ENCODE results near the gene RELA.

Gene RELA

DNA sequence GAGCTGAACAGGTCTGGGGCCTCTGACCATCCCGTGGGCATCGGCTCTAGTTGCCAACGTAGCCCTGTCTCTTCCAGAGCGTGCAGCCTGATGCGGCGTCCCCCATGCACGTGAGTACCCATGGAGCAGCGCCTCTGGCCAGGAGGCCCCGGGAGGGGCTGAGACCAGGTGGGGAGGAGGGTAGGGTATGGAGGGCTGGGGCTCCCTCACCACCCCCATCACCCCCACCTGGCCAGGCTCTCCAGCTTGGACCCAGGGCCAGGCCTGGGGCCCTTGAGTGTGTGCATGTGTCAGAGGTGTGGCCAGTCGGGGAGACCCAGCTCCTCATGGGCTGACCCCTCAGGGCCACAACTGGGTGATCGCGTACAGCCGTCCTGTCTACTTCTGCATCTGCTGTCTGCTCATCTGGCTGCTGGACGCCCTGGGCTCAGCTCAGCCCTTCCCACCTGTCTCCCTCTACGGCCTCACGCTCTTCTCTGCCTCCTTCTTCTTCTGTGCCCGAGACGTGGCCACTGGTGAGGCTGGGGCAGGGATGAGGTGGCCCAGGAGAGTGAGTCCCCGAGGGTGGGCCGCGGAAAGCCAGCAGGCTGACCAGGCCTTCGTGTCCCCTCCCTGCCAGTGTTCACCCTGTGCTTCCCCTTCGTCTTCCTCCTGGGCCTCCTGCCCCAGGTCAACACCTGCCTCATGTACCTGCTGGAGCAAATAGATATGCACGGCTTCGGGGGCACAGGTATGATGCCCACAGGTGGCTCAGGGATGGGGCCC lies 38.7 kb downstream of the RELA start:
- Histone ChIP-seq H4K20me1 (ENCODE audit: insufficient read depth) (no peaks in the 10 kb centered on the region), H3K4me3 (IDR thresholded peaks at IDR 0.05; ENCODE audit: insufficient read depth, low read depth, low read length) (no peak overlapping the region), H3K27ac (no peak overlapping the region), H3K4me1 (ENCODE audit: low read depth, poor library complexity, severe bottlenecking) (no peaks in the 10 kb centered on the region), H3K4me2 (no peak overlapping the region), H3K9ac (no peak overlapping the region), H3K79me2 (ENCODE audit: insufficient read depth, low read depth) (no peaks in the 10 kb centered on the region), H3K27me3 (ENCODE audit: insufficient read depth, low read depth) (no peaks in the 10 kb centered on the region), H3K36me3 (ENCODE audit: insufficient read depth) (no peaks in the 10 kb centered on the region), H2AFZ (ENCODE audit: low read depth) (no peak overlapping the region)
- TF ChIP-seq, protein P1, sequence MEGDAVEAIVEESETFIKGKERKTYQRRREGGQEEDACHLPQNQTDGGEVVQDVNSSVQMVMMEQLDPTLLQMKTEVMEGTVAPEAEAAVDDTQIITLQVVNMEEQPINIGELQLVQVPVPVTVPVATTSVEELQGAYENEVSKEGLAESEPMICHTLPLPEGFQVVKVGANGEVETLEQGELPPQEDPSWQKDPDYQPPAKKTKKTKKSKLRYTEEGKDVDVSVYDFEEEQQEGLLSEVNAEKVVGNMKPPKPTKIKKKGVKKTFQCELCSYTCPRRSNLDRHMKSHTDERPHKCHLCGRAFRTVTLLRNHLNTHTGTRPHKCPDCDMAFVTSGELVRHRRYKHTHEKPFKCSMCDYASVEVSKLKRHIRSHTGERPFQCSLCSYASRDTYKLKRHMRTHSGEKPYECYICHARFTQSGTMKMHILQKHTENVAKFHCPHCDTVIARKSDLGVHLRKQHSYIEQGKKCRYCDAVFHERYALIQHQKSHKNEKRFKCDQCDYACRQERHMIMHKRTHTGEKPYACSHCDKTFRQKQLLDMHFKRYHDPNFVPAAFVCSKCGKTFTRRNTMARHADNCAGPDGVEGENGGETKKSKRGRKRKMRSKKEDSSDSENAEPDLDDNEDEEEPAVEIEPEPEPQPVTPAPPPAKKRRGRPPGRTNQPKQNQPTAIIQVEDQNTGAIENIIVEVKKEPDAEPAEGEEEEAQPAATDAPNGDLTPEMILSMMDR (conservative IDR thresholded peaks at IDR 0.05; ENCODE audit: low read depth, low read length): no peak

DNA sequence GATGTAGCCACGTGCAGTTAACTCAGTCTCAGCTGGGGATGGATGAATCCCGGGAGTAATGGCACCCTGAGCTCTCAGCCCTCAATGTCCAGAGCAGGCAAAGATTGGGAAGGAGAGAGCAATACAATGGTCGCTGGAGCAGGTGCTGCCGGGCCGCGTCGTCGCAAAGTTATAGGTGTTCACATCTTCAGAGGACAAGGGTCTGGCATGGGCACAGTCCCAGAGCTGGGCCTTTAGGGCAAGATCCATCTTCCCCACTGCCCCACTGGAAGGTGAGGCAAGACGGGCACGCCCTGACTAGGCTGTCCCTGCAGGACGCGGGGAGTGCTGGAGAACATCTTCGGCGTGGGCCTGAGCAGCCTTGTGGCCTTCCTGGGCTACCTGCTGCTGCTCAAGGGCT lies 39.5 kb downstream of the RELA start:
- Histone ChIP-seq H2AFZ (ENCODE audit: low read depth) (no peak overlapping the region), H4K20me1 (ENCODE audit: insufficient read depth) (no peaks in the 10 kb centered on the region), H3K79me2 (ENCODE audit: insufficient read depth, low read depth) (peaks cover 7% of the 10 kb centered on the region; the same call in 1 of the 2 replicates), H3K27ac (no peak overlapping the region), H3K4me2 (no peak overlapping the region), H3K36me3 (ENCODE audit: insufficient read depth) (no peaks in the 10 kb centered on the region), H3K4me3 (IDR thresholded peaks at IDR 0.05; ENCODE audit: insufficient read depth, low read depth, low read length) (no peak overlapping the region), H3K27me3 (ENCODE audit: insufficient read depth, low read depth) (no peaks in the 10 kb centered on the region), H3K9ac (no peak overlapping the region), H3K4me1 (ENCODE audit: low read depth, poor library complexity, severe bottlenecking) (no peaks in the 10 kb centered on the region)
- TF ChIP-seq, protein P1 (conservative IDR thresholded peaks at IDR 0.05; ENCODE audit: low read depth, low read length): no peak

DNA sequence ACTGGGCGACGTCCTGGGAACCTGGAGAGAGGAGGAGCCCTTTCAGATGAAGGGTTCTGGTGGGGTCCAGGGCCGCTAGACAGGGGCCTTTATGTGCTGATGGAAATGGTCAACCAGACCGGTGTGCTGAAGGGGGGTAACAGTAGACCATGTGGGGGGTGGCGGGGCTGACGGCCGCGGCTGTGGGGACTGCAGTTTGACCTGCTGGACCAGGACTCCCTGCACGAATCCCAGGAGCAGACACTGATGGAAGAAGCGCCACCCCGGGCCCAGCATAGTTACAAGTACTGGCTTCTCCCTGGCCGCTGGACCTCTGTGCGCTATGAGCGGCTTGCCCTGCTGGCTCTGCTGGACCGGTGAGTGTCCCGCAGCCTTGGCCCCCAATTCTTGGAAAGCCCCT lies 40.7 kb downstream of the RELA start:
- Histone ChIP-seq H3K36me3 (ENCODE audit: insufficient read depth) (no peaks in the 10 kb centered on the region), H3K4me2 (no peak overlapping the region), H3K27me3 (ENCODE audit: insufficient read depth, low read depth) (no peaks in the 10 kb centered on the region), H3K27ac (no peak overlapping the region), H2AFZ (ENCODE audit: low read depth) (no peak overlapping the region), H4K20me1 (ENCODE audit: insufficient read depth) (no peaks in the 10 kb centered on the region), H3K4me1 (ENCODE audit: low read depth, poor library complexity, severe bottlenecking) (peaks cover 9% of the 10 kb centered on the region), H3K4me3 (IDR thresholded peaks at IDR 0.05; ENCODE audit: insufficient read depth, low read depth, low read length) (no peak overlapping the region), H3K79me2 (ENCODE audit: insufficient read depth, low read depth) (peaks cover 16% of the 10 kb centered on the region), H3K9ac (no peak overlapping the region)
- TF ChIP-seq, protein P1 (conservative IDR thresholded peaks at IDR 0.05; ENCODE audit: low read depth, low read length): no peak

DNA sequence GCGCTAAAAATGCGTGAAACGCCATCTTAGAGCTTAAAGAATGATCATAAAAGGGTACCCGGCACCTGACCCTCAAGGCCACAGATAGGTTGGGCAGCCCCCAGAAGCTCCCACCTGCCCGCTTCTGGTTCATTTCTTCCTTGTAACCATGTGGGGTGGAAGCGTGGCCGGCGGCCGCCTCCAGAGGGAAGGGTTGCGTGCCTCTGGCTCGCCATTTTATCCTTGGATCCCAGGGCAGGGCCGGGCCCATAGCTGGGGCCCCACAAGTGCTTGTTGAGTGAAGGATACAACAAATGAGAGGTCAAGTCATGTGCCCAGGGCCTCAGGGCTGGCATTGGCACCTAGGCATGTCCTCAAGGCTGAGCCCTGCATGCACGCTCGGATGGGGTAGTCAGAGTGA lies 41.3 kb downstream of the RELA start:
- TF ChIP-seq, protein P1 (conservative IDR thresholded peaks at IDR 0.05; ENCODE audit: low read depth, low read length): no peak

More for the DNA sequence above, 41.3 kb downstream of the RELA start:
- Histone ChIP-seq H3K4me2 (no peak overlapping the region), H3K4me3 (IDR thresholded peaks at IDR 0.05; ENCODE audit: insufficient read depth, low read depth, low read length) (no peak overlapping the region), H3K36me3 (ENCODE audit: insufficient read depth) (no peaks in the 10 kb centered on the region), H2AFZ (ENCODE audit: low read depth) (no peak overlapping the region), H3K4me1 (ENCODE audit: low read depth, poor library complexity, severe bottlenecking) (peaks cover 15% of the 10 kb centered on the region), H3K27ac (no peak overlapping the region), H3K9ac (no peak overlapping the region), H3K27me3 (ENCODE audit: insufficient read depth, low read depth) (no peaks in the 10 kb centered on the region), H3K79me2 (ENCODE audit: insufficient read depth, low read depth) (peaks cover 21% of the 10 kb centered on the region), H4K20me1 (ENCODE audit: insufficient read depth) (no peaks in the 10 kb centered on the region)

Data from KMS-11 (cell line).